ENCODE measurements around the gene SLITRK1. TPM values are rescaled to one million over a fixed set of nuclear protein-coding genes. Genes with fewer than 3 reads are reported as not detected.

The SLITRK1 gene
- polyA plus RNA-seq, 3 donors = not detected

- no peaks in the 10 kb centered on the region for H3K36me3 Mint-ChIP-seq
- H3K27me3 ChIP-seq (ENCODE audit: control insufficient read depth in 2 of 2, insufficient read depth in 2 of 2, low read length in 2 of 2) = no peaks in the 10 kb centered on the region
- TF ChIP-seq CTCF (IDR thresholded peaks at IDR 0.05) = no peak
- no peak overlapping the region for H3K9ac ChIP-seq (ENCODE audit: insufficient read depth, low read length, poor library complexity, severe bottlenecking)
- H3K4me2 ChIP-seq (replicated peaks; ENCODE audit: extremely low read depth, low read length, poor library complexity, severe bottlenecking) = no peak overlapping the region
- H3K4me1 Mint-ChIP-seq = no peaks in the 10 kb centered on the region
- H3K27me3 Mint-ChIP-seq (ENCODE audit: low read depth in 3 of 3) = no peaks in the 10 kb centered on the region
- H3K9me3 Mint-ChIP-seq = no peaks in the 10 kb centered on the region
- no peaks in the 10 kb centered on the region for H3K4me1 ChIP-seq (ENCODE audit: control insufficient read depth in 1 of 2, insufficient read depth in 2 of 2, low read length in 2 of 2)
- no peaks in the 10 kb centered on the region for H4K20me1 ChIP-seq (ENCODE audit: insufficient read depth, low read length)
- no peak overlapping the region for H3K27ac Mint-ChIP-seq
- H3K27ac ChIP-seq (ENCODE audit: low read depth in 1 of 2, low read length in 2 of 2) = no peak overlapping the region
- no peaks in the 10 kb centered on the region for H3K9me3 ChIP-seq (replicated peaks in 1 of 2; ENCODE audit: control insufficient read depth in 1 of 2, insufficient read depth in 1 of 2, low read length in 2 of 2)
- no peaks in the 10 kb centered on the region for H3K36me3 ChIP-seq (replicated peaks in 1 of 2; ENCODE audit: control insufficient read depth in 1 of 2, insufficient read depth in 2 of 2, low read length in 2 of 2)
- WGBS (ENCODE audit: insufficient coverage) = 100% methylated on average over 1 of the region's 3 CpGs
- no peak overlapping the region for H2AFZ ChIP-seq (ENCODE audit: insufficient read depth, low read depth, low read length, poor library complexity, severe bottlenecking)
- no peak overlapping the region for H3K4me3 Mint-ChIP-seq
- no peaks in the 10 kb centered on the region for H3K79me2 ChIP-seq (ENCODE audit: insufficient read depth, low read length)
- intact Hi-C loops (cut with micrococcal nuclease) = no loop called here
- H3K4me3 ChIP-seq (replicated peaks in 1 of 3; ENCODE audit: low read depth in 2 of 3, low read length in 3 of 3) = no peak overlapping the region
- DNase-seq = no peak
These were observed 43.1 kb downstream of the SLITRK1 start for GRCh38 chr13:83839146-83839545.

DNA sequence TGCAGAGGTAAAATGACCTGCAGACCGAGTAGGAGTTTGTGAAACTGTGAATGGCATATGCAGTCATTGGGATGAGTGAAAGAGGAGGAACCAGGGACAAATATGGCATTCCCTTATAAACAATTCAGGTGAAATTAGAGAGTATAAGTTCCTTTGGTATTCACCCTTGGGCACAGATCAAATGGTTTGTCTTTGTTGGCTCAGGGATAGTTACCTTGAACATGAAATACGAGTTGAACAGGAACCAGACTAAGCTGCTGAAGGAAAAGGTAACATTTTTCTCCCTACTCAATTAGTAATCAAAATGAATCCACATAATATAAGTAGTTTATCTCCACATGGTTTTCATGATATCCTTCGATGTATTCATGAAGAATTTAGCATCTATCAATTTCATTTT lies 50.5 kb downstream of the SLITRK1 start:
- H3K9ac ChIP-seq (ENCODE audit: insufficient read depth, low read length, poor library complexity, severe bottlenecking) = no peak overlapping the region
- no peak overlapping the region for H3K27ac ChIP-seq (ENCODE audit: low read depth in 1 of 2, low read length in 2 of 2)
- no peaks in the 10 kb centered on the region for H3K79me2 ChIP-seq (ENCODE audit: insufficient read depth, low read length)
- Mint-ChIP-seq H3K36me3 (no peaks in the 10 kb centered on the region), H3K4me3 (no peak overlapping the region), H3K27me3 (ENCODE audit: low read depth in 3 of 3) (no peaks in the 10 kb centered on the region), H3K27ac (no peak overlapping the region), H3K9me3 (peaks cover 0 to 2% (median 1%) of the 10 kb centered on the region in 7 donors), H3K4me1 (no peaks in the 10 kb centered on the region)
- intact Hi-C loops (cut with micrococcal nuclease) = no loop called here
- WGBS (ENCODE audit: insufficient coverage) = 80% methylated on average over 1 of the region's 3 CpGs
- no peaks in the 10 kb centered on the region for H3K36me3 ChIP-seq (replicated peaks in 1 of 2; ENCODE audit: control insufficient read depth in 1 of 2, insufficient read depth in 2 of 2, low read length in 2 of 2)
- no peak for TF ChIP-seq CTCF (IDR thresholded peaks at IDR 0.05)
- no peaks in the 10 kb centered on the region for H3K4me1 ChIP-seq (ENCODE audit: control insufficient read depth in 1 of 2, insufficient read depth in 2 of 2, low read length in 2 of 2)
- H3K4me2 ChIP-seq (replicated peaks; ENCODE audit: extremely low read depth, low read length, poor library complexity, severe bottlenecking) = no peak overlapping the region
- H3K9me3 ChIP-seq (replicated peaks in 1 of 2; ENCODE audit: control insufficient read depth in 1 of 2, insufficient read depth in 1 of 2, low read length in 2 of 2) = no peaks in the 10 kb centered on the region
- H3K4me3 ChIP-seq (replicated peaks in 1 of 3; ENCODE audit: low read depth in 2 of 3, low read length in 3 of 3) = no peak overlapping the region
- H4K20me1 ChIP-seq (ENCODE audit: insufficient read depth, low read length) = no peaks in the 10 kb centered on the region
- no peak overlapping the region for H2AFZ ChIP-seq (ENCODE audit: insufficient read depth, low read depth, low read length, poor library complexity, severe bottlenecking)
- DNase-seq = no peak
- H3K27me3 ChIP-seq (ENCODE audit: control insufficient read depth in 2 of 2, insufficient read depth in 2 of 2, low read length in 2 of 2) = no peaks in the 10 kb centered on the region
